SK-MEL-5 (cell line): ENCODE results near the gene CSF2RB. TPM values are rescaled to one million over a fixed set of nuclear protein-coding genes. Genes with fewer than 3 reads are reported as not detected.
"Not testable (repeated sequence)": the region's sequence is repeated elsewhere in the genome, so short reads cannot be mapped to it uniquely, and the experiment has no call there.

ENCODE experiments used
- DNase-seq: peaks from one replicate; pipeline ENCODE4 v3.0.0-alpha.2; 2016; ENCODE audit warnings: low read depth, low spot score
- in situ Hi-C: cut with HindIII; loops from 2 replicates; pipeline ENCODE4 v1.10.0; 2016; ENCODE audit warnings: low sequenced_read_pairs, high pct_unique_total_duplicates, low pct_unique_long_range_greater_than_20kb
- total RNA-seq: library from RNA; depleted of rRNA; stranded (reverse); fragments of >200 nt; shearing (Covaris generic); gene quantifications from 2 replicates; pipeline ENCODE4 v1.2.3, GENCODE V29; 2014; rRNA removed

The CSF2RB gene
- total RNA-seq, 1 experiment from 2014 or later: not detected

DNA sequence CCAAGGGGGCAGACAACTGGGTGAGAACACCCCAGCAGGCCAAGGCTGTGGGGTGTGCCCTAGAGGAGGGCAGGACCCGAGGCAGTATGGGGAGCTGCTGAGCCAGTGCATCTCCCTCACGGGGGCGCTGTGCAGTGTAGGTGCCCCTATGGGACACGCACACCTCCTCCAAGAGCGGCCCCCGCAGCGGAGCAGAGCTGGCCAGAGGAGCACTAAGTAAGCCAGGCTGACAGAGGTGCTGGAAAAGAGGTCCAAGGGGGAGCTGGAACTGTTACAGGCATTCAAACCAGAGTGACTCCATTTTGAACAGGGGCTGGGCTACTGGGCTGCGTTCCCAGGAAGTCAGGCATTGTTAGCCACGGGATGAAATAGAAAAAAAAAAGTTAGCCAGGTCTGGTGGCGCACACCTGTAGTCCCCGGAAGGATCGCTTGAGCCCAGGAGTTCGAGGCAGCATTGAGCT is 64.0 kb downstream of the CSF2RB start:
- peak; percentile 67 for DNase-seq
- in situ Hi-C loops: no loop called here

DNA sequence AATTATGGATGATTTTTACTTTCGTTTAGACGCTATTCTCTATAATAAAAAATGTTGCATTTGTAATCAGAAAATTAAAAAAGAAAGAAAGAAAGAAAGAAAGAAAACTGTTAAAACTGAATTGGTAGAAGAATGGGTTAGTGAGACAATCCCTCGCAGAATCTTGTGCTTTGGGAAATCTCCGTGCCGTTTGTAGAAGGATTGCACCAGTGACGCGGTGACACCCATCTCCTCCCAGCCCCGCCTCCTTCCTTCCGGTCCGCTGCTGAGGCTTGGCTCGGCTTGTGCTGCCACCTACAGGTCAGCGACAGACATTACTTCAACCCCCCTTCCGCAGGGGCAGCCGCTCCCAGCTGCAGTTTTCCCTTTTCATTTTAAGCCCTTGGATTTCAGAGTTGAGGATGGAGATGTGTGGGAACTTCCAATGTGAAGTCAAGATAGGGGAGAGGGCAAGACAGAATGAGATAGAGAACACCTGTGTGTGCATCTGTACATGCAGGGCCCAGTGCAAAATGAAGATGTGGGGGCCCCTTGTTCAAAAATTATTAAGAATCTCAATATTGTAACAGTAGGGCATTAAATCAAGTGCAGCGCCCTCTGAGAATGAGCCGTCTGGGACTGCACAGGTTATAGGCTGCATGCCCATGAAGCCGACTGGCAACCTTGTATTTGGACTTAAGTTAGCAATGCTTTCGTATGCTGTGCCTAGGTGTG is 64.7 kb downstream of the CSF2RB start:
- DNase-seq: peak; percentile 90
- in situ Hi-C loops: no loop called here

DNA sequence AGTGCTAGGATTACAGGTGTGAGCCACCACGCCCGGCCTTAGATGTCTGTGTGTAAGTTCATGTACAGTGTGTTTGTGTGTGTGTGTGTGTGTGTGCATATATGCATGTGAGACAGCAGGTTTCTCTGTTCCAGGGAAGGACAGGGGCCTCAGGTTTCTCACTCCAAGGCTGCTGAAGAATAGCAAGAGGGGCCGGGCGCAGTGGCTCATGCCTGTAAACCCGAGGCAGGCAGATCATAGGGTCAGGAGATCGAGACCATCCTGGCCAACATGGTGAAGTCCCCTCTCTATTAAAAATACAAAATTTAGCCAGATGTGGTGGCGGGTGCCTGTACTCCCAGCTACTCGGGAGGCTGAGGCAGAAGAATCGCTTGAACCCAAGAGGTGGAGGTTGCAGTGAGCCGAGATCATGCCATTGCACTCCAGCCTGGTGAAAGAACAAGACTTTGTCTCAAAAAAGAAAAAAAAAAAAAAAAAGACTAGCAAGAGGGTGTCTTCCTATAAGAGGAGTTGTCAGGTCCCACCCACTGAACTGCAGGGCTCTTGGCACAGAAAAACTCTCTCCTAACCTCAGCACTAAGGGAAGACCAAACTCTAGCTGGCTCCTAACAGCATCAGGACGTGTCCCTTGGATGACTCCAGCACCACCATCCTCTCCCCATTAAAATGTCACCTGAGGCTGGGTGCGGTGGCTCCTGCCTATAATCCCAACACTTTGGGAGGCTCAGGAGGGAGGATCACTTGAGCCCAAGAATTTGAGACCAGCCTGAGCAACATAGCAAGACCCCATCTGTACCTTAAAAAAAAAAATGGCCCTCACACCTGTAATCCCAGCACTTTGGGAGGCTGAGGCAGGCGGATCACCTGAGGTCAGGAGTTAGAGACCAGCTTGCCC is 65.8 kb downstream of the CSF2RB start:
- DNase-seq: no peak
- in situ Hi-C loops: no loop called here

DNA sequence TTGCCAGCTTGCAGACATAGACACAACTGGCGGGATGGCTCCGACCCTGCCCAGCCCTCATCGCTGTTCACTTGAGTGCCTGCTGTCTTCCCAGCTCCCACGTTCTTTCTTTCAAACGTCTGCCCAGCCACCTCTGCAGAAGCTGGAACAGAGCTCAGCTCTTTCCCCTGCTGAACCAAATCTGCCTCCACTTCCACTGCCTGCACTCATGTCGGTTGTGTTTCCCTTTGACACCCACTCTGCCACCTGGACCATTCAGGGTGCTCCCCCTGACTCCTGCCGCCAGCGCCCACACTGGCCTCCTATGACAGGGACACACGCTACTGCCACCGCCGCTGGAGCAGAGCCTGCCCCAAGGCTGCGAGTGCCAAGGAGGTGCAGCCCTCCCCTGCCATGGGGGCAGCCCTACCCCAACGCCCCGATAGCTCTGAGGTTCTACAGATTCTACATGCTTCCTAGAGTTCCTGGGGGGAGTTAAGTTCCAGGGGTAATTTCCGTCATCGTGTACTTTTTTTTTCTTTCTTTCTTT is 67.9 kb downstream of the CSF2RB start:
- no peak for DNase-seq
- in situ Hi-C loops: no loop called here

DNA sequence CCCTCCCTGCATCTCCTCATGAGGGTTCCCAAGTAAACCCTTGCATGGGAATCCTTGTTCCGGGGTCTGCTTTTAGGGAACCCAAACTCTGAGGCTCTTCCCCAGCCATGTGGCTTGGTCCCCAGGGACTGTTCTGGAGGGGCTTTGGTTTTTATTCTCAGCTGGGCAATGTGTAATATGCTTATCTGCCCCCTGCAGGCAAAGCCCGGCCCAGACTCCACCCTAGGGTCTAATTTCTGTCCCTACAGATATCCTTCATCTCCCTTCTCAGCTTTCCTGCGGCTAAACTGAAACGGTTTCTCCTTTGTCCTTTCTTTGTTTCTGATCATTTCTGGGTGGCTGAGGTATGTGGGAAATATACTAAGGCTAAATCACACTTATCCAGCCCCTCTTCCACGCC is 68.7 kb downstream of the CSF2RB start:
- no peak for DNase-seq

DNA sequence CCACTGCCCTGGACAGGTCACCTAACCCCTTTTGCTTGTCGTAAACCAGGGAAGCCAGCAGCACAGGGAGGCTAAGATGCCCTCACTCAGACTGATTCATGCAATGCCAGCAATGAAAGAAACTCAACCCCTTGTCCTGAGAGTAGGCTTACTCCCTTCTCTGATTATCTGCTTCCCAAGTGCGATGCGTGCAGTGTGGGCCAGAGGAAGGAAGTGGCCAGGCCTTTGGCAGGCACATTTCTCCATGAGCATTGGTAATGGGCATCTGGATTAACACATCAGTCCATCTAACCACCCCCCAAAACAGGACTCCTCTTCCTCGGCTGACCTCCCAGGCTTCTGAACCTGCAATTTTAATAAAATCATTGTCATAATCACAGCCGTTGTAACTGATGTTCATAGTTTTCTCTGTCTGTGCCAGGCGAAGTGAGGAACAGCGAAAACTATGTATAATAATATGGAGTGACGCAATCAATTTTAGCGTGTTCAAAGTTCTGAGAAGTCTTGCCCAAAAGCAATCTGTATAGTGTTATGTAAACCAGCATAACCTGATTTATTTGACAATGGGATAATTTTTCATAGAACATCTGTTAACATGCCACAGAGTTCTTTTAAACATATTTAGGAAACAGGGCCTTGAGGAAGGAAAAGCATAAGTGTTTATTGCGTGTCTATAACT is 71.9 kb downstream of the CSF2RB start:
- DNase-seq: no peak
- in situ Hi-C loops: no loop called here

More for the DNA sequence above, 68.7 kb downstream of the CSF2RB start:
- in situ Hi-C loops: no loop called here

DNA sequence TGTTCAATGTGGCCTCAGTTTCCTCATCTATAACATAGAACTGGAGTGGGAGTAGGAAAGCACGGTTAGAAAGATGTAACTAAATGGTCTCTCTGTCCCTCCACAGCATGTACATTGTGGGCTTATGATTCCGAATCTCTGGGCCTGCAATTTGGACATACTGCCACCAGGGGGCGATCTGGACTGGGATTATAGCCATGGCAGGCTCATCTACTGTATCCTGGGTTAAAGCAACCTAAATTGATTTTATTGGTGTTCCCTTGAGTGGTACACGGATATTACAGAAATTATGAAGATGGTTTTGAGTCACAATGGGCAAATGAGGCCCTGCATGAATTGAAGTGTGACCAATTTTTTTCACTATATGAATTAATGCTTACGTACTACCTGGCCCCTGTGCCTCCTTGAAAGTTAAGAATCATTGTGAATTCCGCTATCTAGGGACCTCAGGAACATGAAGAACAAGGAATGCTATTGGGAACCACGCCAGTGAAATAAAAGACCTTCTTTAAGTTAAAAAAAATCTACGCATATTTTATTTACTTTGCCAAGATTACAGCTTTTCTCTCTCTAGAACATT is 72.9 kb downstream of the CSF2RB start:
- peak; percentile 45 for DNase-seq
- in situ Hi-C loops: no loop called here

DNA sequence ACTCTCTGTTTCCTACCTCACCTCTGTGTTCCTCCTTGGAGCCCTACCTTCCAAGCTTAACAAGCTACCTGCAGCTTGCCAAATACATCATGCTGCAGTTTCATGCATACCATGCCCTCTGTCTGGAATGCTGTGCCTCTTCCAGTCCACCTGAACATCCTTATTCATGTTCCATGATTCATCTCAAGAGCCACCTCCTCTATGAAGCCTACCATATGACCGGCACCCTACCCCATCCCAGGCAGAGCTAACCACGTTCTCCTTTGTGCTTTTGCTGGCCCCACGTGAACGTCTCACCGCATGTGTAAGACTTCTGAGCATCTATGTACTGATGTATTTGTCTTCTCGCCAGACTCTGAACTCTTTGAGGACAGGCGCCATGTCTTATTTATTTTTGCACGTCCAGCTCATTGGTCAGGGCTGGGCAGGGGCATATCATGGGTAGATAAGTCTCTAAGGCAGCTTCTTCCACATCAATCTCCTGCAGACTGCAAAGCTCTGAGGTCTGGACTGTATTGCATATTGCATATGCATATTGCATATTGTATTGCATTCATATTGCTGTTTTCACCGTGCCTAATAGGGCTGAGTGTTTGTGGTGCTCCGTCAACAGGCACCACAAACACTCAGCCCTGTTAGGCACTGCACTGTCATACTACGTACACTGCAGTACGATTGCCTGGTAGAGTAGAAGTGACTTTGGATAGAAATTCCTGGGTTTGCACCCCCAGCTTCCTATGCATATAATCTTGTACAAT is 74.8 kb downstream of the CSF2RB start:
- no peak for DNase-seq
- in situ Hi-C loops: no loop called here

DNA sequence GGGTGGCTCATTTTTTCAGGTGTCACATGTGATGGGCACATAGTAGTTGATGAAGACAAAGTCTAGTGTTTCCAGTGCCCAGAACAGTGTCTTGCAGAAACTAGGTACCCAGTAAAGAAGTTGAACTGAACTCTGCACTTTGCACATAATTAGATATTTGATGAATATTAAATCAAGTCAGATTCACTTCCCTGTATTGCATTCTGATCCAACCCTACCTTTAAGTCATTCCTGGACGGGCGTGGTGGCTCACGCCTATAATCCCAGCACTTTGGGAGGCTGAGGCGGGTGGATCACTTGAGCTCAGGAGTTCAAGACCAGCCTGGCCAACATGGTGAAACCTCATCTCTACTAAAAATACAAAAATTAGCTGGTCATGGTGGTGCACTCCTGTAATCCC is 75.6 kb downstream of the CSF2RB start:
- in situ Hi-C loops: not testable (repeated sequence)

More for the DNA sequence above, 75.6 kb downstream of the CSF2RB start:
- DNase-seq: not testable (repeated sequence)

Other genes starting within 250 kb of the CSF2RB start
- not detected in 2 replicates for gene CACNG2, start 209.9 kb upstream of the CSF2RB start, total RNA-seq
- 18.9 and 20.2 TPM in 2 replicates for gene IFT27, start 137.5 kb upstream of the CSF2RB start, total RNA-seq
- gene PVALB, start 96.6 kb upstream of the CSF2RB start, total RNA-seq: not detected in 2 replicates
- not detected in 2 replicates for gene NCF4, start 52.6 kb upstream of the CSF2RB start, total RNA-seq
- gene TST, start 105.8 kb downstream of the CSF2RB start, total RNA-seq: 15.7 and 26.0 TPM in 2 replicates
- gene MPST, start 106.1 kb downstream of the CSF2RB start, total RNA-seq: 50.2 and 54.8 TPM in 2 replicates
- 11.2 and 14.0 TPM in 2 replicates for gene KCTD17, start 138.1 kb downstream of the CSF2RB start, total RNA-seq
- not detected in 2 replicates for gene TMPRSS6, start 196.1 kb downstream of the CSF2RB start, total RNA-seq
- 0.03 TPM in 1 of 2 replicates, not detected in the other for gene IL2RB, start 236.3 kb downstream of the CSF2RB start, total RNA-seq